GM10266 (cell line): ENCODE data around the gene SF1.
A peak's percentile ranks its signal among the peaks of the same experiment; 100 is the strongest.

ENCODE experiments used
- DNase-seq: peaks from one replicate; pipeline ENCODE4 v3.0.0; 2012; ENCODE audit errors: extremely low spot score
- TF ChIP-seq, protein P1 (sequence below): IDR thresholded peaks from 2 replicates; pipeline ENCODE4 v1.5.1; 2012; ENCODE audit warnings: mild to moderate bottlenecking, low read depth; ENCODE audit not compliant: control insufficient read depth, insufficient read depth; ENCODE audit errors: missing control alignments

The SF1 gene

DNA sequence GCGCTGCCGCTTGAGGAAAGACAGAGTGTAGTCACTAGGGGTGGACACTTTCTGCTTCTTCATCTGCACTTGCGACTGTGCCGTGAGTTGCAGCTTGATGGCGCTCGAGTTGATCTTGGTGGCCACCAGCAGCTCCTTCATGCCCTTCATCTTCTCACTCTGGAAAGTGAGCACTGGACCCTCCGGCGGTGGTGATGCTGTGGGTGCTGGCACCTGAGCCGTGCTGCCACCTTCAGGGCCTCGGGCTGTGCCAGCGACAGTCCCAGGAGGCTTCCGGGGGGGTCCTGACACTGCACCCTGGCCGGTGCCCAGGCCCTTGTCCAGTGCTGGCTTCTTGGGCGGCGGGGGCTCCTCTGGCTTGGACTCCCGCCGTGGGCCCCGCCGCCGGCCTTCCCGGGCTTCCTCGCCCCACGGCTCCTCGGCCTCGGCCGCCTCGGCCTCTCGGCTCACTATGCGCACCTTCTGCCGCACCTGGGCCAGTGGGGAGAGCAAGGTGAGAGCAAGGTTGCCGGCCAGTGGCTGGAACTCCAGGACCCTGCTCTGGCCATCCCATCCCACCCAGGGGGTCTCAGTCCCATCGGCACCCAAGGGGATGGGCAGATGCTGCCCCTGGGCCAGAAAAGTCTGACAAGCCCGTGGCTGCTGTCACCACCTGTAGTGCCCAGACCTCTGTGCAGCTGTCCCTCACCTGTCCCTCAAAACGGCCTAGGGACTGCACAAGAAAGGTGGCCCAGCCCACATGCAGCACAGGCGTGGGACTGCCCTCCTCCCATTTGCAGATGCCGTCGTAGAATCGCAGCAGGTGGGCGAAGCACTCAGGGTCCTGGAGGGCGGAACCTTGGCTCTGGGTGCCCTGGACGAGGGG, 26.2 kb upstream of the SF1 start:
- DNase-seq, result no peak
- TF ChIP-seq, protein P1, sequence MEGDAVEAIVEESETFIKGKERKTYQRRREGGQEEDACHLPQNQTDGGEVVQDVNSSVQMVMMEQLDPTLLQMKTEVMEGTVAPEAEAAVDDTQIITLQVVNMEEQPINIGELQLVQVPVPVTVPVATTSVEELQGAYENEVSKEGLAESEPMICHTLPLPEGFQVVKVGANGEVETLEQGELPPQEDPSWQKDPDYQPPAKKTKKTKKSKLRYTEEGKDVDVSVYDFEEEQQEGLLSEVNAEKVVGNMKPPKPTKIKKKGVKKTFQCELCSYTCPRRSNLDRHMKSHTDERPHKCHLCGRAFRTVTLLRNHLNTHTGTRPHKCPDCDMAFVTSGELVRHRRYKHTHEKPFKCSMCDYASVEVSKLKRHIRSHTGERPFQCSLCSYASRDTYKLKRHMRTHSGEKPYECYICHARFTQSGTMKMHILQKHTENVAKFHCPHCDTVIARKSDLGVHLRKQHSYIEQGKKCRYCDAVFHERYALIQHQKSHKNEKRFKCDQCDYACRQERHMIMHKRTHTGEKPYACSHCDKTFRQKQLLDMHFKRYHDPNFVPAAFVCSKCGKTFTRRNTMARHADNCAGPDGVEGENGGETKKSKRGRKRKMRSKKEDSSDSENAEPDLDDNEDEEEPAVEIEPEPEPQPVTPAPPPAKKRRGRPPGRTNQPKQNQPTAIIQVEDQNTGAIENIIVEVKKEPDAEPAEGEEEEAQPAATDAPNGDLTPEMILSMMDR, result no peak

DNA sequence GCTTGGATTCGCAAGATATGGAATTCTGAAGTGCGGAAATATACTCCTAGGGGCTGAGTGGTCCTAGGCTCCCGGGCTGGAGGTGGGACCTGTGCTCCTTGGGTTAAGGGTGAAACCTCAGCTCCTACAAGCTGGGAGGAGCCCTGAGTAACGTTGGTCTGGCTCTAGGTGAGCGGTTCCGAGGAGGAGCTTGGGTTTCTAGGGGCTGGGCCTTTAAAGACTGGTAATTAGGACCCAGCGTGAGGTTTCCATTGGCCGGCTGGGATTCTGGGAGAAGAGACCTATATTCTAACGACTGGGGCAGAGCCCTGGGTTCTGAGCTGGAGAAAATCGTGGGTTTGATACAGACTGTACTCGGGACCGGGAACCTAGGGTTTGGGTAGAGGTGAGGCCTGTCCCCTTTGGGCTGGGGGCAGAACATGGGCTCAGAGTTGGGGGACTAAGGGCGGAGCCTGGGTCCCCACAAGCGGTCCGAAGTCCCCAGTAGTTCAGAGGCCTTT, 25.6 kb upstream of the SF1 start:
- TF ChIP-seq, protein P1, result no peak
- no peak for DNase-seq

GRCh38 chr11:64803158-64803845, 25.0 kb upstream of the SF1 start, which contains the start of gene MAP4K2:
TSS of gene MAP4K2 (minus strand) at chr11:64803214. CDS start at chr11:64803149, 65 bp downstream.
- DNase-seq, result peak; percentile 99
- TF ChIP-seq, protein P1, result peak; percentile 4

DNA sequence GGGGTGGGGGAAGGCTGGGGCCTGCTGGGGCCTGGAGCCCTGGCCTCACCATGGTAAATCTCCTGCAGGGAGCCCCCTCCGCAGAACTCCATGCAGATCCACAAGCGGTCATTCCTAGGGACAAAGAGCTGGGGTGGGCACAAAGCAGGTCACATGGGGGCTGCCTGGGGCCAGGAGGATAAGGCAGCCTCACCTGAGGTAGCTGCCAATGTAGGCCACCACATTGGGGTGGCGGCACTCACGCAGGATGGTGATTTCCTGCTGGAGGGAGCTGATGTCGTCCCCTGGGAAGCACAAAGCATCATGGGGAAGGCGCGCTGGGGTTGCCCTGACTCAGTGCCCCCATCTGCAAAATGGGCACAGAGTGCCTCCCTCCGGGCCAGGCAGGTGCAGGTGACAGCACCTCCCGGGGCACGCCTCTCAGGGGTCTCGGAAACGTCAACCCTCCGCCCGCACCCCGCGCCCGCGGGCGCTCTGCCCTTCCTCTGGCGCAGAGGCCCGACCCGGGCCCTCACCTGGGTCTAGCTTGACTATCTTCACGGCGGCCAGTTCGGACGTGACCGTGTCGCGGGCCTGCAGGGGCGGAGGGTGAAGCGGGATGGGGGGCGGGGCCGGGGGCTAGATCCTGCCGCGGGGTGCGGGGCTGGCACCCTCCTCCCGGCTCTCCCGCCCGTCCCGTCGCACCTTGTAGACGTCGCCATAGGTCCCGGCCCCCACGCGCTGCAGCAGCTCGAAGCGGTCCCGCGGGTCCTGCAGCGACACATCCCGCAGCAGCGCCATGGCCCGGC, 24.2 kb upstream of the SF1 start:
- no peak for DNase-seq
- TF ChIP-seq, protein P1, result no peak

GRCh38 chr11:64801561-64802369, 23.4 kb upstream of the SF1 start:
- TF ChIP-seq, protein P1, result no peak
- no peak for DNase-seq

DNA sequence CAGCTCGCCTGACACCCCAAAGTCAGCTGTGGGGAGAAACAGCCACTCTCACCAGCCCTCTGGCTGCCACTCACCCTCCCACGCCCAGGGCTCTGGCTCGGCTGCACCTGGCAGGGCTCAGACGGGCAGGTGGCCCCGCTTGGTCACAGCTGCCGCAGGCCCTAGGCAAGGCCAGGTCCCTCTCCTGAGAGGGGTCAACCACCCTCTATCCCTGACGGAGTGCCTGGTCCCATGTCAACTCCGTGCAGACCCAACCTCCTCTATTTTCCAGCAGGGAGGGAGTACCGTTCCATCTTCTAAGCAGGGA, 22.8 kb upstream of the SF1 start:
- DNase-seq, result no peak
- TF ChIP-seq, protein P1, result no peak
